SK-N-MC (cell line): ENCODE measurements around the gene ANP32B.

Experiments used
- EZH2 ChIP-seq: fragments of 200-600 bp; sonication (generic); IDR thresholded peaks from one replicate; pipeline ENCODE4 v1.6.1; 2017; ENCODE audit warnings: antibody characterized with exemption
- POLR2AphosphoS5 ChIP-seq: IDR thresholded peaks from 2 replicates; pipeline ENCODE4 v1.6.1; 2012; ENCODE audit warnings: mild to moderate bottlenecking, low read depth, low read length, borderline replicate concordance

DNA sequence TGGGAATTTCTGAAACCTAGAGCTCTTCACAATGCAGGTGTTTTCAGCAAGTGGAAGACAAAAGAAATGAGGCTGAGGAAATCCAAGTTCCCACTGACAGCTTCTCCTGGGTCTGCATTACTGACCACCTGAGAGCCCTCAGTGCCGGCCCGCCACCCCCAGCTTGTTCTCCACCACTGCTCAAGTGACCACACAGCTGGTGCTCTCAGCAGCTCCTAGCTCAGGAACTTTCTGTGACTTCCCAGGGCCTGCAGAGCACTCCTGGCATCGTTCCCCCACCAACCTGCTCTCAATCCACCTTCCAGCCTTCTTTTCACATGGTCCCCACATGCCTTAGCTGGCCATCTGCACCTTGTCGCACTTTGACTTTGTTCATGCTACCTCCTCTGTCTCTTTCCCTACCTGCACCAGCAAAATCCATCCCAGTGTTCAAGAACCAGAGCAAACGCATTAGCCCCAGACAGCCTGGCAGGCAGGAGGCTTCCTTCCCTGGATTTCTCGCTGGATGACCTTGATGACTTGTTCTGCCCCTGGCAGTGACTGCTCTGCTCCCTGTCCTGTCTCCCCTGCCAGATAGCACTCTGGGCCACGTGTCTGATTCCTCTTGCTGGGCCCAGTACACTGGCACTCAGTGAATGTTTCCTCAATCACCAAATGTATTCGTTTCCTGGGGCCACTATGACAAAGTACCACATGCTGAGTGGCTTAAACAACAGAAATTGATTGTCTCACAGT lies 38.3 kb downstream of the ANP32B start:
- TF ChIP-seq EZH2 = no peak
- no peak for TF ChIP-seq POLR2AphosphoS5
